HepG2 (cell line): ENCODE results near the gene ZNFX1. TPM values are rescaled to one million over a fixed set of nuclear protein-coding genes. Genes with fewer than 3 reads are reported as not detected.
A peak's percentile ranks its signal among the peaks of the same experiment; 100 is the strongest.

Source experiments
- CEBPG ChIP-seq: IDR thresholded peaks from 2 replicates; pipeline ENCODE4 v1.6.1; 2016
- GABPA ChIP-seq, 2 experiments: IDR thresholded peaks; 2 replicates each; pipeline ENCODE4 v1.6.1; 2011 to 2016; ENCODE audit warnings: low read depth in 2 of 2, low read length in 1 of 2, missing biosample characterization in 1 of 2, missing genetic modification characterization in 1 of 2
- GPN1 ChIP-seq: sonication (generic); formaldehyde crosslinking; IDR thresholded peaks from 2 replicates; pipeline ENCODE4 v1.5.1; 2020; ENCODE audit warnings: missing genetic modification reagents, borderline replicate concordance
- MIER3 ChIP-seq: IDR thresholded peaks from 2 replicates; pipeline ENCODE4 v1.6.1; 2016; ENCODE audit warnings: missing compliant biosample characterization, borderline replicate concordance
- RFX3 ChIP-seq: IDR thresholded peaks from 2 replicates; pipeline ENCODE4 v1.6.1; 2016; ENCODE audit warnings: missing biosample characterization, missing genetic modification reagents
- SAP130 ChIP-seq: IDR thresholded peaks from 2 replicates; pipeline ENCODE4 v1.6.1; 2016; ENCODE audit warnings: low read depth
- ZMYM2 ChIP-seq: sonication (generic); formaldehyde crosslinking; IDR thresholded peaks from 2 replicates; pipeline ENCODE4 v1.8.0; 2022; ENCODE audit warnings: mild to moderate bottlenecking, missing genetic modification reagents
- ZNF331 ChIP-seq: sonication (generic); formaldehyde crosslinking; IDR thresholded peaks from 2 replicates; pipeline ENCODE4 v1.4.0; 2020; ENCODE audit warnings: missing genetic modification reagents
- ZNF558 ChIP-seq: sonication (generic); formaldehyde crosslinking; IDR thresholded peaks from 2 replicates; pipeline ENCODE4 v1.9.0; 2022; ENCODE audit warnings: mild to moderate bottlenecking, missing genetic modification reagents, borderline replicate concordance
- ZNF562 ChIP-seq: sonication (generic); formaldehyde crosslinking; IDR thresholded peaks from 2 replicates; pipeline ENCODE4 v1.8.0; 2022; ENCODE audit warnings: missing genetic modification reagents, borderline replicate concordance
- ZNF605 ChIP-seq: sonication (generic); formaldehyde crosslinking; IDR thresholded peaks from 2 replicates; pipeline ENCODE4 v1.8.0; 2022; ENCODE audit warnings: mild to moderate bottlenecking, missing genetic modification reagents
- ZNF614 ChIP-seq: IDR thresholded peaks from 2 replicates; pipeline ENCODE4 v1.6.1; 2018; ENCODE audit warnings: missing biosample characterization, missing genetic modification reagents, inconsistent platforms, borderline replicate concordance
- ZNF780A ChIP-seq: sonication (generic); formaldehyde crosslinking; IDR thresholded peaks from 2 replicates; pipeline ENCODE4 v1.8.0; 2022; ENCODE audit warnings: mild to moderate bottlenecking, missing genetic modification reagents, moderate library complexity
- polyA plus RNA-seq, 8 experiments: library from polyadenylated mRNA; depleted of rRNA in 3 of 8; stranded (reverse) in 7 of 8; unstranded in 1 of 8; fragments of >200 nt; fragmentation: Illumina TruSeq in 4 of 8; extraction: Trizol in 4 of 8; gene quantifications; 2 replicates each; pipeline versions ENCODE4 v1.2.1 to v1.2.3, GENCODE V29; 2011 to 2016; ENCODE audit warnings: low read depth in 4 of 8, missing spikeins in 1 of 8, mixed read lengths in 1 of 8; ENCODE audit not compliant: insufficient read depth in 1 of 8
- total RNA-seq, 5 experiments: library from RNA; depleted of rRNA; stranded (reverse); fragments of >200 nt; fragmentation: Illumina TruSeq; extraction: Trizol; gene quantifications; 2 replicates each; pipeline ENCODE4 v1.2.3, GENCODE V29; 2016; ENCODE audit warnings: low read depth in 1 of 5
- TF ChIP-seq, protein P1 (sequence below): IDR thresholded peaks from 2 replicates; pipeline ENCODE4 v1.6.1; 2018; ENCODE audit warnings: missing genetic modification reagents
- TF ChIP-seq, protein P2 (sequence below): sonication (generic); formaldehyde crosslinking; IDR thresholded peaks from 2 replicates; pipeline ENCODE4 v1.8.0; 2022; ENCODE audit warnings: missing genetic modification reagents, mild to moderate bottlenecking, borderline replicate concordance
- TF ChIP-seq, protein P3 (sequence below): sonication (generic); formaldehyde crosslinking; IDR thresholded peaks from 2 replicates; pipeline ENCODE4 v1.4.0; 2020; ENCODE audit warnings: missing genetic modification reagents
- TF ChIP-seq, protein P4 (sequence below): sonication (generic); formaldehyde crosslinking; IDR thresholded peaks from 2 replicates; pipeline ENCODE4 v1.4.0; 2020; ENCODE audit warnings: missing genetic modification reagents, borderline replicate concordance
- TF ChIP-seq, protein P5 (sequence below): sonication (generic); IDR thresholded peaks from 2 replicates; pipeline ENCODE4 v1.6.1; 2016; ENCODE audit warnings: low read depth, borderline replicate concordance

ZNFX1 gene
- total and polyA plus RNA-seq, 2 of the 13 experiments (the other 11 are each of a cell fraction or from before 2014, with no cell fraction given) = 2.9 to 11.1 TPM

DNA sequence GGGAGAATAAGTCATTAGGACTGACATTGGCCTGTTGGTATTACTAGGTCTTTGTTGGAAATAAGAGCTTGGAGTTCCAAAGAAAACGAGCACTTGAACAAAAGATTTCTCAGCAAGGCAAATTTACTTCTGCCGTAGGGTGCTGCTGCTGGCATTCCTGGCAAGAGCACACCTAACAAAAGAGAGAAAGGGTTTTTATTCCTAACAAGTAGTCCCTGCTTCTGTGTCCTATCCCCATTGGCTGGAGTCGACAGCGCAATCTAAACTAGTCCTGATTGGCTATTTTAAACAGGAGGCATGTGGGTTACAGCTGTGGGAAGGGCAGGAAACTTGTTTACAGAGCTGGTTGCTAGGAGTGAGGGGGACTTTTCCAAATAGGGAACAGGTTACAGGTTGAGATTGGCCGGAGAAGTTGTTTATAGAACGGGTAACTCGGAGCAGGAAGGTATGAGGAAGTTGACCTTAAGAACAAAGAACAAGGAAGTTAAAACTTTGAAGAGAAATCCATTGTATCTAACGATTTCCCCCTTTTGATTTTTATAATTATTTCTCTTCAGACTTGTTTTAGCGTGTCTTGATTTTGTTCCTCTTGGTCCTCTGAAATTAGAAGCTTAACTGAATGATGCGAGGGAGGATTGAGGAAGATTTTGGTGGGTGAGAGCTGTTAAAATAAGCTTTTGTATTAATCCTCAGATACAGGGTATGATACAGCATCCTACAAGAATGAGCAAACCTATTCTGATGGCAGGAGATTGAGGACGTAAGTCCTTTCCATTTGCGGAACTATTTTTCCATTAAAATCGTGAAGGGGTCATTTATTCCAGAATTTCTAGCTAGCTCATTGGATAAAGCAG, 3.4 kb upstream of the ZNFX1 start (continued):
- TF ChIP-seq, protein P1, sequence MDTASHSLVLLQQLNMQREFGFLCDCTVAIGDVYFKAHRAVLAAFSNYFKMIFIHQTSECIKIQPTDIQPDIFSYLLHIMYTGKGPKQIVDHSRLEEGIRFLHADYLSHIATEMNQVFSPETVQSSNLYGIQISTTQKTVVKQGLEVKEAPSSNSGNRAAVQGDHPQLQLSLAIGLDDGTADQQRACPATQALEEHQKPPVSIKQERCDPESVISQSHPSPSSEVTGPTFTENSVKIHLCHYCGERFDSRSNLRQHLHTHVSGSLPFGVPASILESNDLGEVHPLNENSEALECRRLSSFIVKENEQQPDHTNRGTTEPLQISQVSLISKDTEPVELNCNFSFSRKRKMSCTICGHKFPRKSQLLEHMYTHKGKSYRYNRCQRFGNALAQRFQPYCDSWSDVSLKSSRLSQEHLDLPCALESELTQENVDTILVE (CRISPR knock-in tag) = peak; percentile 39; the same call in 1 of the 2 replicates
- 0 out of 2 replicates have a peak, but pooled peaks have one; percentile 68 for TF ChIP-seq ZNF605
- TF ChIP-seq, protein P2, sequence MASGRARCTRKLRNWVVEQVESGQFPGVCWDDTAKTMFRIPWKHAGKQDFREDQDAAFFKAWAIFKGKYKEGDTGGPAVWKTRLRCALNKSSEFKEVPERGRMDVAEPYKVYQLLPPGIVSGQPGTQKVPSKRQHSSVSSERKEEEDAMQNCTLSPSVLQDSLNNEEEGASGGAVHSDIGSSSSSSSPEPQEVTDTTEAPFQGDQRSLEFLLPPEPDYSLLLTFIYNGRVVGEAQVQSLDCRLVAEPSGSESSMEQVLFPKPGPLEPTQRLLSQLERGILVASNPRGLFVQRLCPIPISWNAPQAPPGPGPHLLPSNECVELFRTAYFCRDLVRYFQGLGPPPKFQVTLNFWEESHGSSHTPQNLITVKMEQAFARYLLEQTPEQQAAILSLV (CRISPR knock-in tag) = 0 out of 2 replicates have a peak, but pooled peaks have one; percentile 54
- TF ChIP-seq ZMYM2 (CRISPR knock-in tag) = peak; percentile 72
- TF ChIP-seq, protein P3, sequence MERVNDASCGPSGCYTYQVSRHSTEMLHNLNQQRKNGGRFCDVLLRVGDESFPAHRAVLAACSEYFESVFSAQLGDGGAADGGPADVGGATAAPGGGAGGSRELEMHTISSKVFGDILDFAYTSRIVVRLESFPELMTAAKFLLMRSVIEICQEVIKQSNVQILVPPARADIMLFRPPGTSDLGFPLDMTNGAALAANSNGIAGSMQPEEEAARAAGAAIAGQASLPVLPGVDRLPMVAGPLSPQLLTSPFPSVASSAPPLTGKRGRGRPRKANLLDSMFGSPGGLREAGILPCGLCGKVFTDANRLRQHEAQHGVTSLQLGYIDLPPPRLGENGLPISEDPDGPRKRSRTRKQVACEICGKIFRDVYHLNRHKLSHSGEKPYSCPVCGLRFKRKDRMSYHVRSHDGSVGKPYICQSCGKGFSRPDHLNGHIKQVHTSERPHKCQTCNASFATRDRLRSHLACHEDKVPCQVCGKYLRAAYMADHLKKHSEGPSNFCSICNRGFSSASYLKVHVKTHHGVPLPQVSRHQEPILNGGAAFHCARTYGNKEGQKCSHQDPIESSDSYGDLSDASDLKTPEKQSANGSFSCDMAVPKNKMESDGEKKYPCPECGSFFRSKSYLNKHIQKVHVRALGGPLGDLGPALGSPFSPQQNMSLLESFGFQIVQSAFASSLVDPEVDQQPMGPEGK (CRISPR knock-in tag) = peak; percentile 4; the same call in 1 of the 2 replicates
- no peak for TF ChIP-seq GPN1 (CRISPR knock-in tag)
- peak; percentile 82; the same call in 1 of the 2 replicates for TF ChIP-seq ZNF558 (CRISPR knock-in tag)
- peak; percentile 38; the same call in 1 of the 2 replicates for TF ChIP-seq CEBPG
- peak; percentile 97 for TF ChIP-seq ZNF562
- peak; percentile 99 for TF ChIP-seq SAP130 (CRISPR knock-in tag)
- TF ChIP-seq GABPA (IDR thresholded peaks at IDR 0.05; ENCODE audit: low read depth, low read length) = no peak
- TF ChIP-seq GABPA (CRISPR knock-in tag; IDR thresholded peaks at IDR 0.05; ENCODE audit: low read depth) = peak; percentile 25; the same call in 1 of the 2 replicates
- TF ChIP-seq, protein P4, sequence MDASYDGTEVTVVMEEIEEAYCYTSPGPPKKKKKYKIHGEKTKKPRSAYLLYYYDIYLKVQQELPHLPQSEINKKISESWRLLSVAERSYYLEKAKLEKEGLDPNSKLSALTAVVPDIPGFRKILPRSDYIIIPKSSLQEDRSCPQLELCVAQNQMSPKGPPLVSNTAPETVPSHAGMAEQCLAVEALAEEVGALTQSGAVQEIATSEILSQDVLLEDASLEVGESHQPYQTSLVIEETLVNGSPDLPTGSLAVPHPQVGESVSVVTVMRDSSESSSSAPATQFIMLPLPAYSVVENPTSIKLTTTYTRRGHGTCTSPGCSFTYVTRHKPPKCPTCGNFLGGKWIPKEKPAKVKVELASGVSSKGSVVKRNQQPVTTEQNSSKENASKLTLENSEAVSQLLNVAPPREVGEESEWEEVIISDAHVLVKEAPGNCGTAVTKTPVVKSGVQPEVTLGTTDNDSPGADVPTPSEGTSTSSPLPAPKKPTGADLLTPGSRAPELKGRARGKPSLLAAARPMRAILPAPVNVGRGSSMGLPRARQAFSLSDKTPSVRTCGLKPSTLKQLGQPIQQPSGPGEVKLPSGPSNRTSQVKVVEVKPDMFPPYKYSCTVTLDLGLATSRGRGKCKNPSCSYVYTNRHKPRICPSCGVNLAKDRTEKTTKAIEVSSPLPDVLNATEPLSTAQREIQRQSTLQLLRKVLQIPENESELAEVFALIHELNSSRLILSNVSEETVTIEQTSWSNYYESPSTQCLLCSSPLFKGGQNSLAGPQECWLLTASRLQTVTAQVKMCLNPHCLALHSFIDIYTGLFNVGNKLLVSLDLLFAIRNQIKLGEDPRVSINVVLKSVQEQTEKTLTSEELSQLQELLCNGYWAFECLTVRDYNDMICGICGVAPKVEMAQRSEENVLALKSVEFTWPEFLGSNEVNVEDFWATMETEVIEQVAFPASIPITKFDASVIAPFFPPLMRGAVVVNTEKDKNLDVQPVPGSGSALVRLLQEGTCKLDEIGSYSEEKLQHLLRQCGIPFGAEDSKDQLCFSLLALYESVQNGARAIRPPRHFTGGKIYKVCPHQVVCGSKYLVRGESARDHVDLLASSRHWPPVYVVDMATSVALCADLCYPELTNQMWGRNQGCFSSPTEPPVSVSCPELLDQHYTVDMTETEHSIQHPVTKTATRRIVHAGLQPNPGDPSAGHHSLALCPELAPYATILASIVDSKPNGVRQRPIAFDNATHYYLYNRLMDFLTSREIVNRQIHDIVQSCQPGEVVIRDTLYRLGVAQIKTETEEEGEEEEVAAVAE (CRISPR knock-in tag) = peak; percentile 97
- TF ChIP-seq ZNF614 = peak; percentile 23; the same call in 1 of the 2 replicates
- 0 out of 2 replicates have a peak, but pooled peaks have one; percentile 6 for TF ChIP-seq ZNF331
- 0 out of 2 replicates have a peak, but pooled peaks have one; percentile 20 for TF ChIP-seq ZNF780A (CRISPR knock-in tag)
- 0 out of 2 replicates have a peak, but pooled peaks have one; percentile 36 for TF ChIP-seq MIER3
- TF ChIP-seq RFX3 (CRISPR knock-in tag) = peak; percentile 84
- TF ChIP-seq, protein P5, sequence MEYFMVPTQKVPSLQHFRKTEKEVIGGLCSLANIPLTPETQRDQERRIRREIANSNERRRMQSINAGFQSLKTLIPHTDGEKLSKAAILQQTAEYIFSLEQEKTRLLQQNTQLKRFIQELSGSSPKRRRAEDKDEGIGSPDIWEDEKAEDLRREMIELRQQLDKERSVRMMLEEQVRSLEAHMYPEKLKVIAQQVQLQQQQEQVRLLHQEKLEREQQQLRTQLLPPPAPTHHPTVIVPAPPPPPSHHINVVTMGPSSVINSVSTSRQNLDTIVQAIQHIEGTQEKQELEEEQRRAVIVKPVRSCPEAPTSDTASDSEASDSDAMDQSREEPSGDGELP = peak; percentile 97
